Measurements from ENCODE around the gene ZSWIM5.
"Not testable (repeated sequence)": the region's sequence is repeated elsewhere in the genome, so short reads cannot be mapped to it uniquely, and the experiment has no call there.

DNA sequence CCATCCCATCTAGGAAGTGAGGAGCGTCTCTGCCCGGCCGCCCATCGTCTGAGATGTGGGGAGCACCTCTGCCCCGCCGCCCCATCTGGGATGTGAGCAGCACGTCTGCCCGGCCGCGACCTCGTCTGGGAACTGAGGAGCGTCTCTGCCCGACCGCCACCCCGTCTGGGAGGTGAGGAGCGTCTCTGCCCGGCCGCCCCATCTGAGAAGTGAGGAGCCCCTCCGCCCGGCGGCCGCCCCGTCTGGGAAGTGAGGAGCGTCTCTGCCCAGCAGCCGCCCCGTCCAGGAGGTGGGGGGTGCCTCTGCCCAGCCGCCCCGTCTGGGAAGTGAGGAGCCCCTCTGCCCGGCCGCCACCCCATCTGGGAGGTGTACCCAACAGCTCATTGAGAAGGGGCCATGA, 41.6 kb upstream of the ZSWIM5 start:
- TF ChIP-seq, protein P1, sequence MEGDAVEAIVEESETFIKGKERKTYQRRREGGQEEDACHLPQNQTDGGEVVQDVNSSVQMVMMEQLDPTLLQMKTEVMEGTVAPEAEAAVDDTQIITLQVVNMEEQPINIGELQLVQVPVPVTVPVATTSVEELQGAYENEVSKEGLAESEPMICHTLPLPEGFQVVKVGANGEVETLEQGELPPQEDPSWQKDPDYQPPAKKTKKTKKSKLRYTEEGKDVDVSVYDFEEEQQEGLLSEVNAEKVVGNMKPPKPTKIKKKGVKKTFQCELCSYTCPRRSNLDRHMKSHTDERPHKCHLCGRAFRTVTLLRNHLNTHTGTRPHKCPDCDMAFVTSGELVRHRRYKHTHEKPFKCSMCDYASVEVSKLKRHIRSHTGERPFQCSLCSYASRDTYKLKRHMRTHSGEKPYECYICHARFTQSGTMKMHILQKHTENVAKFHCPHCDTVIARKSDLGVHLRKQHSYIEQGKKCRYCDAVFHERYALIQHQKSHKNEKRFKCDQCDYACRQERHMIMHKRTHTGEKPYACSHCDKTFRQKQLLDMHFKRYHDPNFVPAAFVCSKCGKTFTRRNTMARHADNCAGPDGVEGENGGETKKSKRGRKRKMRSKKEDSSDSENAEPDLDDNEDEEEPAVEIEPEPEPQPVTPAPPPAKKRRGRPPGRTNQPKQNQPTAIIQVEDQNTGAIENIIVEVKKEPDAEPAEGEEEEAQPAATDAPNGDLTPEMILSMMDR (IDR thresholded peaks at IDR 0.05; ENCODE audit: insufficient read depth, low read length): not testable (repeated sequence)
- TF ChIP-seq POLR2AphosphoS5 (IDR thresholded peaks at IDR 0.05; ENCODE audit: low read depth): not testable (repeated sequence)
